DND-41 (cell line): ENCODE data around the gene NCCRP1.

Source experiments
- ATAC-seq: fragments of 200-7000 bp; cut with Tn5 transposase; 3 replicates; pipeline ENCODE4 v1.9.1; 2021; ENCODE audit warnings: low read depth; ENCODE audit not compliant: insufficient read depth
- DNase-seq: peaks from one replicate; pipeline ENCODE4 v3.0.0-alpha.2; 2020
- H2AFZ ChIP-seq: 2 replicates; pipeline ENCODE4 v1.6.0; 2012; ENCODE audit warnings: low read depth, low read length
- H3K27ac ChIP-seq: 2 replicates; pipeline ENCODE4 v1.5.1; 2012; ENCODE audit warnings: low read length, inconsistent platforms
- H3K27me3 ChIP-seq: fragments of 200-600 bp; sonication (generic); 2 replicates; pipeline ENCODE4 v1.6.0; 2012; ENCODE audit warnings: low read length, mild to moderate bottlenecking, inconsistent platforms; ENCODE audit not compliant: insufficient read depth, poor library complexity
- H3K36me3 ChIP-seq: 2 replicates; pipeline ENCODE4 v1.5.1; 2012; ENCODE audit warnings: low read length, inconsistent platforms; ENCODE audit not compliant: insufficient read depth
- H3K4me1 ChIP-seq: 2 replicates; pipeline ENCODE4 v1.5.1; 2012; ENCODE audit warnings: mild to moderate bottlenecking, low read length; ENCODE audit not compliant: insufficient read depth
- H3K4me2 ChIP-seq: 2 replicates; pipeline ENCODE4 v1.6.0; 2012; ENCODE audit warnings: mild to moderate bottlenecking, moderate library complexity, low read length, inconsistent platforms; ENCODE audit not compliant: insufficient read depth
- H3K4me3 ChIP-seq, 2 experiments: fragments of 200-600 bp in 1 of 2; shearing (Covaris generic) in 1 of 2; 2 replicates each; pipeline ENCODE4 v1.5.1; 2012 to 2016; ENCODE audit warnings: inconsistent platforms in 2 of 2, low read length in 2 of 2, mild to moderate bottlenecking in 2 of 2, low read depth in 1 of 2, moderate library complexity in 1 of 2
- H3K79me2 ChIP-seq: 2 replicates; pipeline ENCODE4 v1.6.0; 2012; ENCODE audit warnings: low read length, inconsistent platforms; ENCODE audit not compliant: insufficient read depth
- H3K9ac ChIP-seq: 2 replicates; pipeline ENCODE4 v1.6.0; 2012; ENCODE audit warnings: low read depth, mild to moderate bottlenecking, inconsistent platforms, low read length, moderate library complexity
- H3K9me3 ChIP-seq: 2 replicates; pipeline ENCODE4 v1.5.1; 2012; ENCODE audit warnings: low read length, moderate library complexity, mild to moderate bottlenecking, inconsistent platforms; ENCODE audit not compliant: insufficient read depth, severe bottlenecking
- H4K20me1 ChIP-seq: 2 replicates; pipeline ENCODE4 v1.6.0; 2012; ENCODE audit warnings: low read length; ENCODE audit not compliant: insufficient read depth
- CTCF ChIP-seq: IDR thresholded peaks from 2 replicates; pipeline ENCODE4 v1.5.1; 2012; ENCODE audit warnings: borderline replicate concordance, low read length, moderate library complexity, mild to moderate bottlenecking; ENCODE audit not compliant: poor library complexity, severe bottlenecking; ENCODE audit errors: extremely low read depth
- EZH2 ChIP-seq: IDR thresholded peaks from 3 replicates; pipeline ENCODE4 v1.6.1; 2012; ENCODE audit warnings: borderline replicate concordance, low read depth, mild to moderate bottlenecking, moderate library complexity, low read length, inconsistent platforms; ENCODE audit not compliant: severe bottlenecking

Gene NCCRP1

GRCh38 chr19:39160889-39161672 is 35.7 kb upstream of the NCCRP1 start:
- no peak overlapping the region for H3K4me2 ChIP-seq
- H3K4me1 ChIP-seq = no peaks in the 10 kb centered on the region
- TF ChIP-seq CTCF = no peak
- TF ChIP-seq EZH2 = no peak
- no peak overlapping the region for H2AFZ ChIP-seq
- H3K27me3 ChIP-seq = no peaks in the 10 kb centered on the region
- no peak overlapping the region for H3K27ac ChIP-seq
- H3K9me3 ChIP-seq = no peaks in the 10 kb centered on the region
- H3K4me3 ChIP-seq = no peak overlapping the region
- no peak for DNase-seq
- H3K79me2 ChIP-seq = peaks cover 74% of the 10 kb centered on the region
- H4K20me1 ChIP-seq = peaks cover 81% of the 10 kb centered on the region
- H3K36me3 ChIP-seq = peaks cover 9% of the 10 kb centered on the region; the same call in 1 of the 2 replicates
- no peak for ATAC-seq
- H3K9ac ChIP-seq = no peak overlapping the region

GRCh38 chr19:39162441-39163043 is 34.2 kb upstream of the NCCRP1 start:
- H3K4me1 ChIP-seq = no peaks in the 10 kb centered on the region
- no peak overlapping the region for H3K4me3 ChIP-seq
- peaks cover 65% of the 10 kb centered on the region for H3K79me2 ChIP-seq
- DNase-seq (no peak), ATAC-seq (no peak)
- no peak overlapping the region for H3K9ac ChIP-seq
- TF ChIP-seq EZH2 (no peak), CTCF (no peak)
- H2AFZ ChIP-seq = no peak overlapping the region
- H3K27me3 ChIP-seq = no peaks in the 10 kb centered on the region
- H3K4me2 ChIP-seq = no peak overlapping the region
- peaks cover 9% of the 10 kb centered on the region; the same call in 1 of the 2 replicates for H3K36me3 ChIP-seq
- H4K20me1 ChIP-seq = peaks cover 78% of the 10 kb centered on the region
- no peak overlapping the region for H3K27ac ChIP-seq
- H3K9me3 ChIP-seq = no peaks in the 10 kb centered on the region

- Histone ChIP-seq H3K4me2 (no peak overlapping the region), H3K27ac (no peak overlapping the region), H3K79me2 (peaks cover 54% of the 10 kb centered on the region), H3K9ac (no peak overlapping the region), H3K4me3 (no peak overlapping the region), H3K4me1 (no peaks in the 10 kb centered on the region), H3K27me3 (no peaks in the 10 kb centered on the region), H2AFZ (no peak overlapping the region), H3K9me3 (no peaks in the 10 kb centered on the region), H4K20me1 (peaks cover 78% of the 10 kb centered on the region), H3K36me3 (peaks cover 6% of the 10 kb centered on the region; the same call in 1 of the 2 replicates)
- no peak for TF ChIP-seq CTCF
- no peak for TF ChIP-seq EZH2
- ATAC-seq (no peak), DNase-seq (no peak)
Measured at GRCh38 chr19:39163621-39164020, 33.1 kb upstream of the NCCRP1 start.
